ENCODE results near the gene PPFIA1. TPM values are rescaled to one million over a fixed set of nuclear protein-coding genes. Genes with fewer than 3 reads are reported as not detected.
A peak's percentile ranks its signal among the peaks of the same experiment; 100 is the strongest.

Gene PPFIA1
- total and polyA plus RNA-seq, 4 donors = 19.0 to 74.7 (median 49.0) TPM

GRCh38 chr11:70297341-70297740, 26.9 kb downstream of the PPFIA1 start:
- DNase-seq (no peak), ATAC-seq (ENCODE audit: low FRiP score) (no peak)
- H3K36me3 ChIP-seq (ENCODE audit: control insufficient read depth in 1 of 2, insufficient read depth in 2 of 2, low read length in 1 of 2) = peaks cover 0 to 2% of the 10 kb centered on the region in 2 donors
- no peaks in the 10 kb centered on the region for H3K4me1 ChIP-seq (ENCODE audit: control insufficient read depth in 1 of 2, insufficient read depth in 2 of 2, low read length in 2 of 2)
- H3K4me3 ChIP-seq (ENCODE audit: low read length in 2 of 2) = no peak overlapping the region
- no peak overlapping the region for H3K27ac ChIP-seq (ENCODE audit: low read depth in 1 of 2, low read length in 2 of 2)
- intact Hi-C loops (cut with DNase I) = no loop called here
- no peaks in the 10 kb centered on the region for H3K27me3 ChIP-seq (ENCODE audit: control insufficient read depth in 1 of 2, insufficient read depth in 2 of 2, low read length in 1 of 2)
- H3K9me3 ChIP-seq (ENCODE audit: control insufficient read depth, low read length) = no peaks in the 10 kb centered on the region

DNA sequence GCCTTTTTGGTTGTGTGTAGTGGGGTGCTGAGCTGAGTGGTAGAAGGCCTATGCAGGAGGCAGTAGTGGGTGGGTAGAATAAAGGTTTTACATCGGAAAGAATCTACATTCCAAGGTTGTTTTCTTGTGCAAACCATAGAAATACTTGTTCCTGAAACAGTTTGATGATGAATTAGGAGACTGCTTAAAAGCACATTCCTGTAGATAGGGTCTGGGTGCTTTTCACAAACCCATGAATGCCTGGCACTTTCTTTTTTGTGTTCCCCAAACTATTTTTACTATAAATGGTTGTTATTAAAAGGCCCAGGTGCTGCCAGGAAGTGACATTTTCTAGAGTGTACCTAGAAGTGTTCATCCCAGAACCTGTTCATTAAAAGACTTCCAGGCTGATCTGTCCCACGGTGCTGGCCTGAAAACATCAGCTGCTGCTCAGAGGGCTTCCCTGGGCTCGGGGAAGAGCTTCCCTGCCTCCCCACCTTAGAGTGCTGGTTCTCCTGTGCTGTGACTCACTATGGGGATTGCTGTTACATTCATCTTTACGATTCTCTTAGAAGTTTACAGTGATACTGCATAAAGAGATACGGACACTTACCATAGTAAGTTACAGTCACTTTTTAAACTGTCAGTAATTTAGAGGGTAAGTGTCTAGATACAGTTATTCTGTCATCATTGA, 27.9 kb downstream of the PPFIA1 start:
- intact Hi-C loops (cut with DNase I) = no loop called here
- H3K27me3 ChIP-seq (ENCODE audit: control insufficient read depth in 1 of 2, insufficient read depth in 2 of 2, low read length in 1 of 2) = no peaks in the 10 kb centered on the region
- peaks cover 2 to 3% of the 10 kb centered on the region in 2 donors for H3K4me1 ChIP-seq (ENCODE audit: control insufficient read depth in 1 of 2, insufficient read depth in 2 of 2, low read length in 2 of 2)
- ATAC-seq (ENCODE audit: low FRiP score) (no peak), DNase-seq (no peak)
- no peaks in the 10 kb centered on the region for H3K36me3 ChIP-seq (ENCODE audit: control insufficient read depth in 1 of 2, insufficient read depth in 2 of 2, low read length in 1 of 2)
- no peak overlapping the region for H3K4me3 ChIP-seq (ENCODE audit: low read length in 2 of 2)
- 53 to 68% methylated on average over 5 of the region's 5 CpGs for WGBS, 2 donors
- H3K27ac ChIP-seq (ENCODE audit: low read depth in 1 of 2, low read length in 2 of 2) = no peak overlapping the region
- no peaks in the 10 kb centered on the region for H3K9me3 ChIP-seq (ENCODE audit: control insufficient read depth, low read length)

- DNase-seq = no peak
- Histone ChIP-seq H3K27me3 (ENCODE audit: control insufficient read depth in 1 of 2, insufficient read depth in 2 of 2, low read length in 1 of 2) (no peaks in the 10 kb centered on the region), H3K27ac (ENCODE audit: low read depth in 1 of 2, low read length in 2 of 2) (no peak overlapping the region), H3K4me3 (ENCODE audit: low read length in 2 of 2) (no peak overlapping the region), H3K4me1 (ENCODE audit: control insufficient read depth in 1 of 2, insufficient read depth in 2 of 2, low read length in 2 of 2) (peaks cover 3% of the 10 kb centered on the region in 2 donors), H3K36me3 (ENCODE audit: control insufficient read depth in 1 of 2, insufficient read depth in 2 of 2, low read length in 1 of 2) (no peaks in the 10 kb centered on the region), H3K9me3 (ENCODE audit: control insufficient read depth, low read length) (no peaks in the 10 kb centered on the region)
- 95 to 98% methylated on average over 11 of the region's 11 CpGs for WGBS, 2 donors
- intact Hi-C loops (cut with DNase I) = no loop called here
- ATAC-seq (ENCODE audit: low FRiP score) = no peak
These were observed 29.1 kb downstream of the PPFIA1 start for GRCh38 chr11:70299636-70300035.

GRCh38 chr11:70301191-70301590, 30.7 kb downstream of the PPFIA1 start:
- H3K27ac ChIP-seq (ENCODE audit: low read depth in 1 of 2, low read length in 2 of 2) = no peak overlapping the region
- H3K27me3 ChIP-seq (ENCODE audit: control insufficient read depth in 1 of 2, insufficient read depth in 2 of 2, low read length in 1 of 2) = no peaks in the 10 kb centered on the region
- no peak for DNase-seq
- no peaks in the 10 kb centered on the region for H3K36me3 ChIP-seq (ENCODE audit: control insufficient read depth in 1 of 2, insufficient read depth in 2 of 2, low read length in 1 of 2)
- 96 to 98% methylated on average over 2 of the region's 2 CpGs for WGBS, 2 donors
- H3K4me3 ChIP-seq (ENCODE audit: low read length in 2 of 2) = no peak overlapping the region
- no peak for ATAC-seq (ENCODE audit: low FRiP score)
- peaks cover 3% of the 10 kb centered on the region in 2 donors for H3K4me1 ChIP-seq (ENCODE audit: control insufficient read depth in 1 of 2, insufficient read depth in 2 of 2, low read length in 2 of 2)
- H3K9me3 ChIP-seq (ENCODE audit: control insufficient read depth, low read length) = no peaks in the 10 kb centered on the region
- intact Hi-C loops (cut with DNase I) = no loop called here

- ATAC-seq (ENCODE audit: low FRiP score) = no peak
These were observed 31.4 kb downstream of the PPFIA1 start for GRCh38 chr11:70301721-70302418.

DNA sequence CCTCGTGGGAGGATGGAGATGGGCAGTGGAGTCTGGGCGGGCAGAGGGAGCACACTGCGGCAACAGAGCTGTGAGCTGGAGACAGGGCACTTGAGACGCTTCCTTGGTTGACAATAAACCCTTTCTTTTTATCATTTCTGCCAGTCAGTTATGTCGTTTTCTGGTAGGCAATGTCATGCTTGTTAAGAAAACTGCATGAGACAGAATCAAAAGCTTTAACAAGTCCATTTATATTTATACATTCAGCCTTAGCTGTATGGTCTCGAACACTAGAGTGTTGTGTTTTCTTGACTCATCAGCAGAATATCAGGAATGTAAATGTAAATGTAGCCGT, 31.9 kb downstream of the PPFIA1 start:
- ATAC-seq (ENCODE audit: low FRiP score) = no peak
- 89% methylated on average over 7 of the region's 7 CpGs for WGBS, 2 donors
- Histone ChIP-seq H3K27me3 (ENCODE audit: control insufficient read depth in 1 of 2, insufficient read depth in 2 of 2, low read length in 1 of 2) (no peaks in the 10 kb centered on the region), H3K9me3 (ENCODE audit: control insufficient read depth, low read length) (no peaks in the 10 kb centered on the region), H3K4me1 (ENCODE audit: control insufficient read depth in 1 of 2, insufficient read depth in 2 of 2, low read length in 2 of 2) (peaks cover 3% of the 10 kb centered on the region in 2 donors), H3K27ac (ENCODE audit: low read depth in 1 of 2, low read length in 2 of 2) (no peak overlapping the region), H3K4me3 (ENCODE audit: low read length in 2 of 2) (no peak overlapping the region), H3K36me3 (ENCODE audit: control insufficient read depth in 1 of 2, insufficient read depth in 2 of 2, low read length in 1 of 2) (no peaks in the 10 kb centered on the region)
- intact Hi-C loops (cut with DNase I) = no loop called here
- no peak for DNase-seq

More at GRCh38 chr11:70301721-70302418, 31.4 kb downstream of the PPFIA1 start:
- H3K27ac ChIP-seq (ENCODE audit: low read depth in 1 of 2, low read length in 2 of 2) = no peak overlapping the region
- no peak overlapping the region for H3K4me3 ChIP-seq (ENCODE audit: low read length in 2 of 2)
- intact Hi-C loops (cut with DNase I) = no loop called here
- no peaks in the 10 kb centered on the region for H3K36me3 ChIP-seq (ENCODE audit: control insufficient read depth in 1 of 2, insufficient read depth in 2 of 2, low read length in 1 of 2)
- no peak for DNase-seq
- H3K9me3 ChIP-seq (ENCODE audit: control insufficient read depth, low read length) = no peaks in the 10 kb centered on the region
- WGBS, 2 donors = 95% methylated on average over 13 of the region's 13 CpGs
- no peaks in the 10 kb centered on the region for H3K27me3 ChIP-seq (ENCODE audit: control insufficient read depth in 1 of 2, insufficient read depth in 2 of 2, low read length in 1 of 2)
- H3K4me1 ChIP-seq (ENCODE audit: control insufficient read depth in 1 of 2, insufficient read depth in 2 of 2, low read length in 2 of 2) = peaks cover 3% of the 10 kb centered on the region in 2 donors

DNA sequence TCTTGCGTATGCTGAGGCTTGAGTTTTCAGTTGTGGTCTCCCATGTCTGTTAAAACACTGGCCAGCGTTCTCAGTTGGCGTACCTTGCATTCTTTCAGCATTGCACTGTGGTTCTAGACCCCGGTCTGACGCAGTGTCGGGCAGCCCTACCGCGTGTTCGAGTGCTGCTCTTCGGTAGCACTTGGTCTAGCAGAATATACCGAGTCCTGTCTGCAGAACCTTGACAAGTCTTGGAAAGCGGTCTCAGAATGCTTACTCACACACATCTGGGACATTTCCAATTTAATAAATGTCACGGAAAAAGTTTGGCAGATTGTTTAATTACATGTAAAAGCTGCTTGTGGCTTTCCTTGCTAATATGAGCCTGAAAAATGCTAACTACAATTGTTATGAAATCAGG, 32.6 kb downstream of the PPFIA1 start:
- Histone ChIP-seq H3K27me3 (ENCODE audit: control insufficient read depth in 1 of 2, insufficient read depth in 2 of 2, low read length in 1 of 2) (no peaks in the 10 kb centered on the region), H3K9me3 (ENCODE audit: control insufficient read depth, low read length) (no peaks in the 10 kb centered on the region), H3K4me3 (ENCODE audit: low read length in 2 of 2) (no peak overlapping the region), H3K36me3 (ENCODE audit: control insufficient read depth in 1 of 2, insufficient read depth in 2 of 2, low read length in 1 of 2) (no peaks in the 10 kb centered on the region), H3K27ac (ENCODE audit: low read depth in 1 of 2, low read length in 2 of 2) (peak overlapping the region in 1 of 2 donors; percentile 43), H3K4me1 (ENCODE audit: control insufficient read depth in 1 of 2, insufficient read depth in 2 of 2, low read length in 2 of 2) (peaks cover 3% of the 10 kb centered on the region in 2 donors)
- ATAC-seq (ENCODE audit: low FRiP score) (peak; percentile 58), DNase-seq (peak; percentile 64 to 79)
- intact Hi-C loops (cut with DNase I) = no loop called here
- 7 to 21% methylated on average over 13 of the region's 13 CpGs for WGBS, 2 donors

DNA sequence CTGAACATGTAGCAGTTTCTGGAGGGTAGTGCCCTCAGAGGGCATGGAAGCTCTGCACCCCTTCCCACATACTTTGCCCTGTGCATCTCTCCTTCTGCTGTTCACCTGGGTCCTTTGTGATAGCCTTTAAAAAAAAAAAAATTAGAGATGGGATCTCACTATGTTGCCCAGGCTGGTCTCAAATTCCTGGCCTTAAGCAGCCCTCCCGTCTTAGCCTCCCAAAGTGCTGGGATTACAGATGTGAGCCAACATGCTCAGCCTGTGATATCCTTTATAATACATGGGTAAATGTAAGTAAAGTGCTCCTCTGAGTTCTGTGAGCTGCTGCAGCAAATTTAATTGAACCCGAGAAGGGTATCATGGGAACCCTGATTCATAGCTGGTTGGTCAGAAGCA, 33.7 kb downstream of the PPFIA1 start:
- no peak for ATAC-seq (ENCODE audit: low FRiP score)
- WGBS, 2 donors = 95 to 96% methylated on average over 2 of the region's 2 CpGs
- H3K9me3 ChIP-seq (ENCODE audit: control insufficient read depth, low read length) = no peaks in the 10 kb centered on the region
- no peak overlapping the region for H3K27ac ChIP-seq (ENCODE audit: low read depth in 1 of 2, low read length in 2 of 2)
- H3K4me1 ChIP-seq (ENCODE audit: control insufficient read depth in 1 of 2, insufficient read depth in 2 of 2, low read length in 2 of 2) = peaks cover 3% of the 10 kb centered on the region in 2 donors
- H3K27me3 ChIP-seq (ENCODE audit: control insufficient read depth in 1 of 2, insufficient read depth in 2 of 2, low read length in 1 of 2) = no peaks in the 10 kb centered on the region
- intact Hi-C loops (cut with DNase I) = no loop called here
- no peaks in the 10 kb centered on the region for H3K36me3 ChIP-seq (ENCODE audit: control insufficient read depth in 1 of 2, insufficient read depth in 2 of 2, low read length in 1 of 2)
- no peak overlapping the region for H3K4me3 ChIP-seq (ENCODE audit: low read length in 2 of 2)
- no peak for DNase-seq

DNA sequence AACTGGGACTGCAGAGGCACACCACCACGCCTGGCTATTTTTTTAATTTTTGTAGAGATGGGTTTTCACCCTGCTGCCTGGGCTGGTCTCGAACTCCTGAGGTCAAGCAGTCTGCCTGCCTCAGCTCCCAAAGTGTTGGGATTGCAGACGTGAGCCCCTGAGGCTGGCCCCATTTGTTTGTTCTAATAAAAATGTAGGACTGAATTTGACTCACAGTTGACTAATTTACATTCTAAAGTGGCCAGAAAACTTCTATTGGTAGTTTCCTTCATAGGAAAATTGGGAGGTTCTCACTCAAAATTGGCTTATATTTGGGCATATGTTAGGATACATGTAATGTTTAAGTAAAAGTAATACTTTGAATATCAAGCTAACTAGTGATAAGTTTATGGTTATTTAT, 35.0 kb downstream of the PPFIA1 start:
- no peak for ATAC-seq (ENCODE audit: low FRiP score)
- DNase-seq = no peak
- 79 to 81% methylated on average over 3 of the region's 3 CpGs for WGBS, 2 donors
- Histone ChIP-seq H3K27ac (ENCODE audit: low read depth in 1 of 2, low read length in 2 of 2) (no peak overlapping the region), H3K4me1 (ENCODE audit: control insufficient read depth in 1 of 2, insufficient read depth in 2 of 2, low read length in 2 of 2) (peaks cover 3% of the 10 kb centered on the region in 2 donors), H3K27me3 (ENCODE audit: control insufficient read depth in 1 of 2, insufficient read depth in 2 of 2, low read length in 1 of 2) (no peaks in the 10 kb centered on the region), H3K4me3 (ENCODE audit: low read length in 2 of 2) (no peak overlapping the region), H3K9me3 (ENCODE audit: control insufficient read depth, low read length) (no peaks in the 10 kb centered on the region), H3K36me3 (ENCODE audit: control insufficient read depth in 1 of 2, insufficient read depth in 2 of 2, low read length in 1 of 2) (no peaks in the 10 kb centered on the region)
- intact Hi-C loops (cut with DNase I) = no loop called here

Measured in aorta (tissue), 5 donors.